ENCODE results near the gene LRP1B.
A peak's percentile ranks its signal among the peaks of the same experiment; 100 is the strongest.

Gene LRP1B

DNA sequence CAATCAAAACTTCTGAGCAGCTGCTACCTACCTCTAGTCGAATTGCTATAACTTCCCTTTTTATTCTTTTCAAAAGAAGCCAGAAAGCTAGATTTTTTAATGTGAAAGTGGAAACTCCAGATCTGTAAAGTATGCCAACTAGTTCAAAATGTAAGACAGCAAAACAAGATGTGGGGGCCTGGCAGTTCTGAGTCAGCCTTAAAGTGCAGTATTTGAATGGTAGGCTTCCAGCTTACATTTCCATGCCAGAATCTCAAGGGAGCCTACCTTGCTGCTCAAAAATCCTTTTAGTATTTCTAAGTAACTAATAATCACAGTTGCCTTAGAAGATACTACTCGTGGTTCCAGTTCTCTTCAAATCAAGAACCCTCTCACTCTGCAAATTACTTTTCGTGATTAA is 1288.7 kb downstream of the LRP1B start:
- no peak for DNase-seq (ENCODE audit: low read depth)
- no peak overlapping the region for H3K4me3 ChIP-seq (ENCODE audit: low read depth, low read length)
- TF ChIP-seq, protein P1, sequence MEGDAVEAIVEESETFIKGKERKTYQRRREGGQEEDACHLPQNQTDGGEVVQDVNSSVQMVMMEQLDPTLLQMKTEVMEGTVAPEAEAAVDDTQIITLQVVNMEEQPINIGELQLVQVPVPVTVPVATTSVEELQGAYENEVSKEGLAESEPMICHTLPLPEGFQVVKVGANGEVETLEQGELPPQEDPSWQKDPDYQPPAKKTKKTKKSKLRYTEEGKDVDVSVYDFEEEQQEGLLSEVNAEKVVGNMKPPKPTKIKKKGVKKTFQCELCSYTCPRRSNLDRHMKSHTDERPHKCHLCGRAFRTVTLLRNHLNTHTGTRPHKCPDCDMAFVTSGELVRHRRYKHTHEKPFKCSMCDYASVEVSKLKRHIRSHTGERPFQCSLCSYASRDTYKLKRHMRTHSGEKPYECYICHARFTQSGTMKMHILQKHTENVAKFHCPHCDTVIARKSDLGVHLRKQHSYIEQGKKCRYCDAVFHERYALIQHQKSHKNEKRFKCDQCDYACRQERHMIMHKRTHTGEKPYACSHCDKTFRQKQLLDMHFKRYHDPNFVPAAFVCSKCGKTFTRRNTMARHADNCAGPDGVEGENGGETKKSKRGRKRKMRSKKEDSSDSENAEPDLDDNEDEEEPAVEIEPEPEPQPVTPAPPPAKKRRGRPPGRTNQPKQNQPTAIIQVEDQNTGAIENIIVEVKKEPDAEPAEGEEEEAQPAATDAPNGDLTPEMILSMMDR (IDR thresholded peaks at IDR 0.05; ENCODE audit: control insufficient read depth, extremely low read depth, insufficient read depth), result no peak

DNA sequence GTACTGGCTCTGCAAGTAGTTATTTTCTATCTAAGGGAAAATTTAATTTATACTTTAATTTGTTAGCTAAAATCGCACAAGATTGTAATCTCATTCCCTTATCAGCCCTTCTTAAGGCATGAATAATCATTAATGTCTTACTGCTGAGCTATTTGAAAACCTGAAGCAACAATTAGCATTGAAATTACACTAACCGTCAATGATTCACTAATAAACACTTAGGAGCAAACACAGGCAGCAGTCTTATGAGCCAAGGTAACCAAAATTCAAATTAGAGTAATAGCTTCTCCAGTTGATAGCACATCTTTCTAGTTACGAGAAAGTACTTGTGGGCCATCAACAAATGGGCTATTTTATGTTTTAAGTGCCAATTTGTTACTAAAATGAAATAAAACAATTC is 1289.7 kb downstream of the LRP1B start:
- TF ChIP-seq, protein P1 (IDR thresholded peaks at IDR 0.05; ENCODE audit: control insufficient read depth, extremely low read depth, insufficient read depth), result no peak
- no peak overlapping the region for H3K4me3 ChIP-seq (ENCODE audit: low read depth, low read length)
- DNase-seq (ENCODE audit: low read depth), result no peak

GRCh38 chr2:140836826-140837225 is 1294.0 kb downstream of the LRP1B start:
- no peak for DNase-seq (ENCODE audit: low read depth)
- no peak overlapping the region for H3K4me3 ChIP-seq (ENCODE audit: low read depth, low read length)
- TF ChIP-seq, protein P1 (IDR thresholded peaks at IDR 0.05; ENCODE audit: control insufficient read depth, extremely low read depth, insufficient read depth), result no peak

- TF ChIP-seq, protein P1 (IDR thresholded peaks at IDR 0.05; ENCODE audit: control insufficient read depth, extremely low read depth, insufficient read depth), result no peak
- H3K4me3 ChIP-seq (ENCODE audit: low read depth, low read length), result no peak overlapping the region
- no peak for DNase-seq (ENCODE audit: low read depth)
These were observed 1295.7 kb downstream of the LRP1B start for GRCh38 chr2:140835079-140835478.

GRCh38 chr2:140814141-140814540 is 1316.7 kb downstream of the LRP1B start:
- TF ChIP-seq, protein P1 (IDR thresholded peaks at IDR 0.05; ENCODE audit: control insufficient read depth, extremely low read depth, insufficient read depth), result no peak
- no peak overlapping the region for H3K4me3 ChIP-seq (ENCODE audit: low read depth, low read length)
- DNase-seq (ENCODE audit: low read depth), result peak; percentile 10

DNA sequence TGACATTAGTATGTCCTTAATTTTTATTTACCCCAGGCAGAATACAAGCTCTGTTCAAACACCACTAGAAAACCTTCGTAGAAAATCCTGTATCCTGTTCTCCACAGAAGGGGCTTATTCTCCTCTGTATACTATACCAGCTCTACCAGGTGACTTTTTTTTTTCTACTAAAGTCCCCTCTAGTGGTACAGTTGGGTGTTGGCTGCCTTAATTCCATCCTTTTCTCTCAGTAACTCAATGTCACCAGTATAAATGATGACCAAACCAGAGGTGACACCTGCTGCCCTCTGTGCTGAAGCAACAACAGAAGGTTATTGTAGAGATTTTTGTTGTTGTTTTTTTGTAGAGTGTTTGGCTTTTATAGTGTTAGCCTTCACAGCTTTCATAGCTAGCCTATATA is 1322.0 kb downstream of the LRP1B start:
- no peak for DNase-seq (ENCODE audit: low read depth)

DNA sequence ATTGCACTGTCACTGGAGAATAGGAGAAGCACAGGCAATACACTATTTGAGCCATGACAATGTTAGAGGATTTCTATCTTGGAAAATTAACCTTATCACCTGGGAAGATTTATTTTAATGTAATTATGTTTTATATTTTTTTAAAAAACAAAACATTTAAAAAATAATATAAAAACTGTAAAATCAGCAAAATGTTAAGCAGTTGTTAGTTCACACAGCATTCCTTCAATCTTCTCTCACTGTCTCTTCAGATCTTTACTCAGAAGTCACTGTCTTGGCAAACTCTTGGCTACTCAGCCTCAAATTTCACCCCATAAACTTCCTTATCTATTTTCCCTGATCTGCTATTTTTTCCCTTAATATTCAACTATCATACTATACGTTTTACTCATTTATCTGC is 1322.6 kb downstream of the LRP1B start:
- no peak for DNase-seq (ENCODE audit: low read depth)
- TF ChIP-seq, protein P1 (IDR thresholded peaks at IDR 0.05; ENCODE audit: control insufficient read depth, extremely low read depth, insufficient read depth), result no peak
- H3K4me3 ChIP-seq (ENCODE audit: low read depth, low read length), result no peak overlapping the region

More for the DNA sequence above, 1322.0 kb downstream of the LRP1B start:
- TF ChIP-seq, protein P1 (IDR thresholded peaks at IDR 0.05; ENCODE audit: control insufficient read depth, extremely low read depth, insufficient read depth), result 0 out of 2 replicates have a peak, but pooled peaks have one; percentile 8
- no peak overlapping the region for H3K4me3 ChIP-seq (ENCODE audit: low read depth, low read length)

Data from LNCaP clone FGC (cell line).